OCI-LY3 (cell line): ENCODE results near the gene ZNF394.

ENCODE experiments used
- H2AFZ ChIP-seq: fragments of 200-600, 300-600 bp; shearing (Covaris generic); 2 replicates; pipeline ENCODE4 v1.6.0; 2014; ENCODE audit warnings: antibody characterized with exemption, low read depth, low read length
- H3K27ac ChIP-seq: fragments of 200-600, 300-600 bp; sonication (generic); 2 replicates; pipeline ENCODE4 v1.5.1; 2014; ENCODE audit warnings: mild to moderate bottlenecking, low read length, moderate library complexity, mixed read lengths
- H3K27me3 ChIP-seq: fragments of 200-600, 300-600 bp; sonication (generic); 2 replicates; pipeline ENCODE4 v1.6.1; 2014; ENCODE audit warnings: low read depth, low read length, mixed read lengths
- H3K36me3 ChIP-seq: fragments of 200-600, 300-600 bp; sonication (generic); replicated peaks from 2 replicates; pipeline ENCODE3; 2014; ENCODE audit warnings: low read depth, low read length, mixed read lengths
- H3K4me1 ChIP-seq: fragments of 300-600, 200-600 bp; sonication (generic); 2 replicates; pipeline ENCODE4 v1.6.1; 2014; ENCODE audit warnings: low read length, mixed read lengths
- H3K4me2 ChIP-seq: fragments of 200-600, 300-600 bp; sonication (generic); 2 replicates; pipeline ENCODE4 v1.6.1; 2014; ENCODE audit warnings: low read length, mixed read lengths
- H3K4me3 ChIP-seq: fragments of 300-600, 200-600 bp; sonication (generic); 2 replicates; pipeline ENCODE4 v1.5.1; 2014; ENCODE audit warnings: antibody characterized with exemption, mild to moderate bottlenecking, low read length, moderate library complexity
- H3K79me2 ChIP-seq: fragments of 300-600, 200-600 bp; shearing (Covaris generic); 2 replicates; pipeline ENCODE4 v1.6.1; 2014; ENCODE audit warnings: mild to moderate bottlenecking, low read length, mixed read lengths
- H3K9ac ChIP-seq: fragments of 300-600, 200-600 bp; shearing (Covaris generic); 2 replicates; pipeline ENCODE4 v1.6.0; 2014; ENCODE audit warnings: mild to moderate bottlenecking, low read length, moderate library complexity
- H3K9me3 ChIP-seq: fragments of 200-600, 300-600 bp; shearing (Covaris generic); 2 replicates; pipeline ENCODE4 v1.6.1; 2014; ENCODE audit warnings: low read length, mixed read lengths; ENCODE audit not compliant: insufficient read depth
- H4K20me1 ChIP-seq: fragments of 200-600, 300-600 bp; sonication (generic); 2 replicates; pipeline ENCODE4 v1.6.1; 2016; ENCODE audit warnings: low read length, mixed read lengths; ENCODE audit not compliant: insufficient read depth
- CTCF ChIP-seq: fragments of 200-600, 300-600 bp; sonication (generic); IDR thresholded peaks from 2 replicates; pipeline ENCODE4 v1.5.1; 2014; ENCODE audit warnings: antibody characterized with exemption, low read length, low read depth
- EZH2phosphoT487 ChIP-seq: fragments of 200-600 bp; shearing (Covaris generic); IDR thresholded peaks from 2 replicates; pipeline ENCODE4 v1.6.1; 2018; ENCODE audit warnings: antibody characterized with exemption, mixed run types, low read depth

ZNF394 gene

GRCh38 chr7:99469381-99470065, 30.6 kb downstream of the ZNF394 start:
- Histone ChIP-seq H3K9ac (no peak overlapping the region), H4K20me1 (no peaks in the 10 kb centered on the region), H2AFZ (no peak overlapping the region), H3K4me1 (peaks cover 15% of the 10 kb centered on the region), H3K36me3 (no peaks in the 10 kb centered on the region), H3K4me3 (no peak overlapping the region), H3K9me3 (no peaks in the 10 kb centered on the region), H3K27ac (no peak overlapping the region), H3K79me2 (peaks cover 36% of the 10 kb centered on the region), H3K4me2 (no peak overlapping the region), H3K27me3 (no peaks in the 10 kb centered on the region)
- TF ChIP-seq CTCF (no peak), EZH2phosphoT487 (no peak)

GRCh38 chr7:99468336-99468918, 31.7 kb downstream of the ZNF394 start:
- H2AFZ ChIP-seq: no peak overlapping the region
- H3K4me3 ChIP-seq: no peak overlapping the region
- peaks cover 5% of the 10 kb centered on the region for H3K36me3 ChIP-seq
- H3K79me2 ChIP-seq: peaks cover 36% of the 10 kb centered on the region
- H3K9ac ChIP-seq: no peak overlapping the region
- peaks cover 10% of the 10 kb centered on the region for H3K4me1 ChIP-seq
- no peak overlapping the region for H3K27ac ChIP-seq
- no peaks in the 10 kb centered on the region for H3K9me3 ChIP-seq
- no peak for TF ChIP-seq EZH2phosphoT487
- TF ChIP-seq CTCF: no peak
- no peak overlapping the region for H3K4me2 ChIP-seq
- H4K20me1 ChIP-seq: no peaks in the 10 kb centered on the region
- no peaks in the 10 kb centered on the region for H3K27me3 ChIP-seq

GRCh38 chr7:99465421-99465768, 34.7 kb downstream of the ZNF394 start:
- Histone ChIP-seq H3K4me2 (peak overlapping the region; percentile 97), H3K79me2 (peaks cover 59% of the 10 kb centered on the region), H3K4me3 (peak overlapping the region; percentile 90), H2AFZ (no peak overlapping the region; the same call in 1 of the 2 replicates), H3K9ac (peak overlapping the region; percentile 91), H3K4me1 (peaks cover 7% of the 10 kb centered on the region), H3K9me3 (no peaks in the 10 kb centered on the region), H4K20me1 (0 out of 2 replicates have a peak, but pooled peaks cover 8% of the 10 kb centered on the region), H3K27me3 (no peaks in the 10 kb centered on the region), H3K27ac (peak overlapping the region; percentile 52), H3K36me3 (peaks cover 19% of the 10 kb centered on the region)
- TF ChIP-seq CTCF: no peak
- TF ChIP-seq EZH2phosphoT487: no peak

GRCh38 chr7:99461221-99461620, 38.9 kb downstream of the ZNF394 start:
- Histone ChIP-seq H3K4me2 (no peak overlapping the region), H3K79me2 (peaks cover 86% of the 10 kb centered on the region), H3K4me1 (peaks cover 7% of the 10 kb centered on the region), H3K36me3 (peaks cover 52% of the 10 kb centered on the region), H3K9ac (no peak overlapping the region), H3K27ac (no peak overlapping the region), H4K20me1 (peaks cover 15% of the 10 kb centered on the region), H3K4me3 (no peak overlapping the region), H3K9me3 (no peaks in the 10 kb centered on the region), H3K27me3 (no peaks in the 10 kb centered on the region), H2AFZ (no peak overlapping the region)
- TF ChIP-seq EZH2phosphoT487: no peak
- TF ChIP-seq CTCF: no peak
